ENCODE measurements around the gene NECAB3. TPM values are rescaled to one million over a fixed set of nuclear protein-coding genes. Genes with fewer than 3 reads are reported as not detected.

Gene NECAB3
- total and polyA plus RNA-seq, 4 donors: 10.5 to 14.8 (median 11.1) TPM

DNA sequence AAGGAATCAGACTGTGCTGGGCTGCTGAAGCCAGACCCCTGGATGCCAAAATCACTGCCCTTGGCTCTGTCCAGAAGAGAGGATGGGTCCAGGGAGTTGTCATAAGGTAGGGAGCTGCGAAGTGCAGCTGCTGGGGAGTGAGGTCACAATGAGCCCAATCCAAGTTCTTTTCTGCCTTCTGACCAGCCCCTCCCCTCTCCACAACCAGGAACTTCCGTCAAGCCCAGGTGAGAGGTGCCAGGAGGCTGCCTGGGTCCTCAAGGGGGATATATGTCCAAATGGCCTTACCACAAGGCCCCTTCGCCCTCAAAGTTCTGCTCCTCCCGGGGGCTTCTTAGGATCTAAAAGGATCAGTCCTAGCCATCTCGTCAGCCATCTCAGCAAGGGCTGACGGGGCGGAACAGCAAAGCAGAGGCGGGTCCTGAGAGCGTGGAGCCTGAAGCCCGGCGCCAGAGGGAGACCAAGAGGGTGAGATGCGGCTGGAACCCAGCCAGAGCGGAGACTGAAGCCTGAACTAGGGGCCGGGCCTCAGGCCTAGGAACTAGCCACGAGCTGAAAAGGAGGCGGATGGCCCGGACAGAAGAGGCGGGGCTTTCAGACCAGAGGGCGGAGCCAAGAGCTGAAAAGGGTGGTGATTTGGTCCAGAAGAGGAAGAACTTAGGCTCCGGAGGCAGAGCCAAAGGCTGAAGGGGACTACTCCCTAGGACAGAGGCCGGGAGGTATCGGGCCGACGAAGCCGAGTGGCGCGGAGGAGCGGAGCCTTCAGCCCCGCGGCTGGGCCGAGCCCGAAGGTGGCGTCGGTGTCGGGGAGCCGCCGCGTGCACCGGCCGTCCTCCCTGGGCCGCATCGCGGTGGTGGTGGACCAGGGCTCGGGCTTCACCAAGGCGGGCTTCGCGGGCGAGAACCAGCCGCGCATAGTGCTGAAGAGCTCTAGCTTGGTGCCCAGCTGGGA is 7.7 kb downstream of the NECAB3 start, which contains the start of gene ACTL10 (continued):
- TF ChIP-seq RAD21 (IDR thresholded peaks at IDR 0.05) (peak in 1 of 2 donors; percentile 58), HNF4G (IDR thresholded peaks at IDR 0.05) (no peak), GABPA (IDR thresholded peaks at IDR 0.05 in 1 of 2, conservative IDR thresholded peaks at IDR 0.05 in 1 of 2) (peak in 1 of 2 donors; percentile 22), HNF4A (conservative IDR thresholded peaks at IDR 0.05) (peak; percentile 20 to 28)
- TF ChIP-seq, protein P1, sequence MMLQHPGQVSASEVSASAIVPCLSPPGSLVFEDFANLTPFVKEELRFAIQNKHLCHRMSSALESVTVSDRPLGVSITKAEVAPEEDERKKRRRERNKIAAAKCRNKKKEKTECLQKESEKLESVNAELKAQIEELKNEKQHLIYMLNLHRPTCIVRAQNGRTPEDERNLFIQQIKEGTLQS (IDR thresholded peaks at IDR 0.05): no peak

DNA sequence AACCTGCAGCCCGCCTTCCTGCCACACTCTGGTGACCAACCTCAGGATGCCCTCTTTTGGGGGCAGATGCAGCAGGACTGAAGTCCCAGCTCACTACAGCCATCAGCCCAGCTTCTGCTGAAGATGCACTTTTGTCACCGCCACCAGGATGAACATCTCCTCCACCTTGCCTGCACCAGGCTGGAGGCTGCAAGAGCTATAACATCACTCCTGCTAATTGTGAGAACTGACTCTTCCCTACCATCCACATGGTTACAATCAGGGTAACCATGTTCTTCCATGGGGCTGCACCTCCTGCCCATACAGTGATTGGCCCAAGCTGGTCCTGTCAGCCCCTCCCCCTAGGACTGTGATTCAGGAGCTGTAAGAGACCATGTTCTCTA is 9.5 kb downstream of the NECAB3 start:
- Histone ChIP-seq H3K27ac (ENCODE audit: low read depth in 1 of 2, low read length in 2 of 2) (no peak overlapping the region), H3K36me3 (ENCODE audit: control insufficient read depth in 4 of 4, insufficient read depth in 3 of 4, low read depth in 1 of 4, low read length in 3 of 4) (peaks cover 0 to 4% (median 0%) of the 10 kb centered on the region in 4 donors), H3K4me1 (ENCODE audit: control insufficient read depth in 4 of 4, insufficient read depth in 4 of 4, low read length in 3 of 4) (peaks cover 3 to 43% (median 20%) of the 10 kb centered on the region in 4 donors), H3K27me3 (ENCODE audit: control insufficient read depth in 4 of 4, insufficient read depth in 4 of 4, low read length in 3 of 4) (no peaks in the 10 kb centered on the region), H3K4me3 (ENCODE audit: low read depth in 1 of 3, low read length in 3 of 3) (no peak overlapping the region), H3K9me3 (ENCODE audit: control insufficient read depth in 4 of 4, low read length in 3 of 4) (no peaks in the 10 kb centered on the region), H3K9ac (ENCODE audit: low read depth in 1 of 2, low read length in 2 of 2) (no peak overlapping the region)
- 98% methylated on average over 2 of the region's 2 CpGs for WGBS
- DNase-seq (ENCODE audit: low spot score): no peak
- TF ChIP-seq GABPA (IDR thresholded peaks at IDR 0.05 in 1 of 2, conservative IDR thresholded peaks at IDR 0.05 in 1 of 2) (no peak), HNF4G (IDR thresholded peaks at IDR 0.05) (no peak)

DNA sequence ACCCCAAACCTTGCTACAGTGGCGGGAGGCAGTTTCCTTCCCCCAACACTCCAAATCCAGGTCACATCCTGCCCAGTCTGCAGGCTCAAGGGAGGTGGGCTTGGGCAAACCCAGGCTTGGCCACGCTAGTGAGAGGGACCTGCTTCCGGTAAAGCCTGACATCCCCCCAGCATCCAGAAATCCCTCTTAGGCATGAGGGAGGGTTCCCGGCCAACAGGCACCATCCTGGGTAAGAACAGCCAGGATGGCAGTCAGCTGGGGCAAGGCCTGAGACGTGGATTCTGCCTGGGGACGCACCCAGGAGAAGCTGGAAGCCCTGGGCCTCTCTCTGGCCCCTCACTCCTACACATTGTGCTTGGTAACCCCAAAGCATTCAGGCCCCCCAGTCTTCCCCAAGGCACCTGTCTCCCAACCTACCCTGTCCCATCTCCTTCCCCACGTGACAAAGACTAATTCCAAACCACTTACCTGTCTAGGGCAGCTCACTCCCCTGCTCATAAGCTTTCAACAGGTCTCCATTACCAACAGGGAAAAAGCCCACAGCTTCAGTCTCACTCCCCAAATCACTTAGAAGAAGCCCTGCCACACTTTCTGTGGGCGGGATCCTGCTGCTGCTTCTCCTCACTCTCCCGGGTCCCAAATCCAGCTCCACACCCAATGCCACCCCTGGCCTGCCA is 10.0 kb downstream of the NECAB3 start:
- Histone ChIP-seq H3K9ac (ENCODE audit: low read depth in 1 of 2, low read length in 2 of 2) (peak overlapping the region in 1 of 2 donors; percentile 14), H3K9me3 (ENCODE audit: control insufficient read depth in 4 of 4, low read length in 3 of 4) (no peaks in the 10 kb centered on the region), H3K27ac (ENCODE audit: low read depth in 1 of 2, low read length in 2 of 2) (peak overlapping the region; percentile 81 to 82), H3K4me3 (ENCODE audit: low read depth in 1 of 3, low read length in 3 of 3) (peak overlapping the region; percentile 3 to 74 (median 56)), H3K4me1 (ENCODE audit: control insufficient read depth in 4 of 4, insufficient read depth in 4 of 4, low read length in 3 of 4) (peaks cover 3 to 43% (median 20%) of the 10 kb centered on the region in 4 donors), H3K36me3 (ENCODE audit: control insufficient read depth in 4 of 4, insufficient read depth in 3 of 4, low read depth in 1 of 4, low read length in 3 of 4) (peaks cover 0 to 3% (median 0%) of the 10 kb centered on the region in 4 donors), H3K27me3 (ENCODE audit: control insufficient read depth in 4 of 4, insufficient read depth in 4 of 4, low read length in 3 of 4) (no peaks in the 10 kb centered on the region)
- no peak for DNase-seq (ENCODE audit: low spot score)
- no peak for TF ChIP-seq HNF4A (conservative IDR thresholded peaks at IDR 0.05)
- TF ChIP-seq TAF1 (conservative IDR thresholded peaks at IDR 0.05): no peak
- TF ChIP-seq SP1 (IDR thresholded peaks at IDR 0.05): no peak
- no peak for TF ChIP-seq FOXA2 (IDR thresholded peaks at IDR 0.05)
- no peak for TF ChIP-seq YY1 (IDR thresholded peaks at IDR 0.05)
- no peak for TF ChIP-seq RXRA (IDR thresholded peaks at IDR 0.05)
- TF ChIP-seq EGR1 (IDR thresholded peaks at IDR 0.05; ENCODE audit: low read depth in 2 of 2): no peak
- TF ChIP-seq NR2F2 (IDR thresholded peaks at IDR 0.05): no peak
- TF ChIP-seq GABPA (IDR thresholded peaks at IDR 0.05 in 1 of 2, conservative IDR thresholded peaks at IDR 0.05 in 1 of 2): no peak
- TF ChIP-seq, protein P2, sequence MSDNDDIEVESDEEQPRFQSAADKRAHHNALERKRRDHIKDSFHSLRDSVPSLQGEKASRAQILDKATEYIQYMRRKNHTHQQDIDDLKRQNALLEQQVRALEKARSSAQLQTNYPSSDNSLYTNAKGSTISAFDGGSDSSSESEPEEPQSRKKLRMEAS (IDR thresholded peaks at IDR 0.05): no peak
- TF ChIP-seq RAD21 (IDR thresholded peaks at IDR 0.05): no peak
- TF ChIP-seq, protein P3, sequence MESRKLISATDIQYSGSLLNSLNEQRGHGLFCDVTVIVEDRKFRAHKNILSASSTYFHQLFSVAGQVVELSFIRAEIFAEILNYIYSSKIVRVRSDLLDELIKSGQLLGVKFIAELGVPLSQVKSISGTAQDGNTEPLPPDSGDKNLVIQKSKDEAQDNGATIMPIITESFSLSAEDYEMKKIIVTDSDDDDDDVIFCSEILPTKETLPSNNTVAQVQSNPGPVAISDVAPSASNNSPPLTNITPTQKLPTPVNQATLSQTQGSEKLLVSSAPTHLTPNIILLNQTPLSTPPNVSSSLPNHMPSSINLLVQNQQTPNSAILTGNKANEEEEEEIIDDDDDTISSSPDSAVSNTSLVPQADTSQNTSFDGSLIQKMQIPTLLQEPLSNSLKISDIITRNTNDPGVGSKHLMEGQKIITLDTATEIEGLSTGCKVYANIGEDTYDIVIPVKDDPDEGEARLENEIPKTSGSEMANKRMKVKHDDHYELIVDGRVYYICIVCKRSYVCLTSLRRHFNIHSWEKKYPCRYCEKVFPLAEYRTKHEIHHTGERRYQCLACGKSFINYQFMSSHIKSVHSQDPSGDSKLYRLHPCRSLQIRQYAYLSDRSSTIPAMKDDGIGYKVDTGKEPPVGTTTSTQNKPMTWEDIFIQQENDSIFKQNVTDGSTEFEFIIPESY (IDR thresholded peaks at IDR 0.05): no peak
- TF ChIP-seq, protein P4, sequence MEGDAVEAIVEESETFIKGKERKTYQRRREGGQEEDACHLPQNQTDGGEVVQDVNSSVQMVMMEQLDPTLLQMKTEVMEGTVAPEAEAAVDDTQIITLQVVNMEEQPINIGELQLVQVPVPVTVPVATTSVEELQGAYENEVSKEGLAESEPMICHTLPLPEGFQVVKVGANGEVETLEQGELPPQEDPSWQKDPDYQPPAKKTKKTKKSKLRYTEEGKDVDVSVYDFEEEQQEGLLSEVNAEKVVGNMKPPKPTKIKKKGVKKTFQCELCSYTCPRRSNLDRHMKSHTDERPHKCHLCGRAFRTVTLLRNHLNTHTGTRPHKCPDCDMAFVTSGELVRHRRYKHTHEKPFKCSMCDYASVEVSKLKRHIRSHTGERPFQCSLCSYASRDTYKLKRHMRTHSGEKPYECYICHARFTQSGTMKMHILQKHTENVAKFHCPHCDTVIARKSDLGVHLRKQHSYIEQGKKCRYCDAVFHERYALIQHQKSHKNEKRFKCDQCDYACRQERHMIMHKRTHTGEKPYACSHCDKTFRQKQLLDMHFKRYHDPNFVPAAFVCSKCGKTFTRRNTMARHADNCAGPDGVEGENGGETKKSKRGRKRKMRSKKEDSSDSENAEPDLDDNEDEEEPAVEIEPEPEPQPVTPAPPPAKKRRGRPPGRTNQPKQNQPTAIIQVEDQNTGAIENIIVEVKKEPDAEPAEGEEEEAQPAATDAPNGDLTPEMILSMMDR (IDR thresholded peaks at IDR 0.05; ENCODE audit: low read depth, low read length, missing input control): no peak
- TF ChIP-seq JUND (IDR thresholded peaks at IDR 0.05): no peak
- TF ChIP-seq FOXA1 (IDR thresholded peaks at IDR 0.05): no peak
- WGBS: 59% methylated on average over 9 of the region's 9 CpGs
